GM18520 (cell line): ENCODE measurements around the gene SF3B6.

Experiments
- ATAC-seq: cut with Tn5 transposase; IDR thresholded peaks from one replicate; pipeline ENCODE4 v1.9.1; 2021; ENCODE audit not compliant: unreplicated experiment

Gene SF3B6

DNA sequence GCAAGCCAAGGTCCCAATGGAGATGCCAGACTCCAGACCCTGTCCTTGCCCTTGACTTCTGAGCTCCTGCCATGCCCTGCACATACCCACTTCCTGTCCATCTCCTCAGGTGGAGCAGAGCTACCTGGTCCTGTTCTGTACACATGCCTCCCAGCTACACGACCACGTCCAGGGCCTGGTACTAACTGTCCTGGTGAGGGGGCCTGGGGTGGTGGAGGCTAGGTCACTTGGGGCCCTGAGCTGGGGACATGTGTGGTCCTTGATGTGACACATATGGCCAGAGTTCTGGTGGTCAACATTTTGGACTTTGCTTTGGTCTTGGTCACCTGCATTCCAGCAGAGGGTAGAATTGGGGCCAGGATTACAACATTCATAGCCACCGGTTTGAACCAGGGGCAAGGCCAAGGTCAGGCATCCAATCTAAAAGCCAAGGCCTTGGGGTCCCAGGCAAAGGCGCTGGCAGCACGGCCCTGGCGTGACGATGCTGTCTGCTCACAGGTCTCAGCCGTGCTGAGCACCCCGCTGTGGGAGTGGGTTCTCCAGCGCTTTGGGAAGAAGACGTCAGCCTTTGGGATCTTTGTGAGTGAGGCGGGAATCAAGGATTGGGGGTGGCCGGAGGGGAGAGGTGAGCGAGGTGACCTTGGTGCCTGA lies 53.7 kb downstream of the SF3B6 start:
- no peak for ATAC-seq

DNA sequence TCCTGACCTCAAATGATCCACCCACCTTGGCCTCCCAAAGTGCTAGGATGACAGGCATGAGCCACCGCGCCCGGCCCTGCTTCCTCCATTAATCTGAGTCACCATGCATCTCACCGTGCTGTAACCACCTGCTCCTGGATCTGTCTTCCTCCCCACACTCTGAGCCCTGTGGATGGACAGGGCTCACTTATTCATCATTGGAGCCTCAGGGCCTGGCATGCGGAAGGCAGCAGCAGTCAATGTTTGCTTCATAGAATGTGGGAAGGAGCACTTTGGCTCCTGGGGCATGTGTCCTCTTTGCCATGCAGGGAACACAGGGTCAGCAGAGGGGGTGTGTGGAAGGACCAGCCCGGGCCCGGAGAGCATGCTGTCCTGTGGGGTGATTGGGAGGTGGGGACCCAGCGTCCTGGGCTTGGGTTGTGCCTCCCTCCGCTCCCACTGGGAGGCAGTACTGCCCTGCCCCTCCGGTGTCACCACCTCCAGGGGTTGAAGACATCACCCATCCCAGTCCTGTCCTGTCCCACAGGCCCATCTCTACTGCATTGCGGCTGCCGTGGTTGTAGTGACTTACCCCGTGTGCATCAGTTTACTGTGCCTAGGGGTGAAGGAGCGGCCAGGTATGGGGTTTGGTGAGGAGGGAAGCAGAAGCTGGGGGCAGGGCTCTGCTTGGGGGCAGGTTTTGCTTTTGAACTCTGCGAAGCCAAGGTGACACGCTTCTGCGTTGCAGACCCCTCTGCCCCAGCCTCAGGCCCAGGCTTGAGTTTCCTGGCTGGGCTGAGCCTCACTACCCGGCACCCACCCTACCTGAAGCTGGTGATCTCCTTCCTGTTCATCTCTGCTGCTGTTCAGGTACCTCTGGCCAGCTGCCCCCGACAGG lies 54.8 kb downstream of the SF3B6 start:
- ATAC-seq, result no peak

DNA sequence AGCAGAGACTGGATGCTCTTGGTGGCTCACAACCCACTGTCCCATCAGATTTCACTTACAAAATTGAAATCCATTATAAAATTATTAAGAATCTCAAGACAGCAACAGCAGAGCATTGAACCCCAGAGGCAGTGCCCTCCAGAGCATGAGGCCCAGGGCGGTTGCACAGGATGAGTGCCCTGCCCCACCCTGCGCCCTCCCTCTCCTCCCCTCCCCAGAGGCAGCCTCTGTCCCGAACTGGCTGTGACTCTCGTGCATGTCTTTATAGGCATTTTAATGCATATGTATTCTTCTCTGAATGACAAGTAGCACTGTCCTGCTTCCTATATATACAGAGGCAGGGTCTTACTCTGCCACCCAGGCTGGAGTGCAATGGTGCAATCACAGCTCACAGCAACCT lies 55.9 kb downstream of the SF3B6 start:
- ATAC-seq, result no peak

DNA sequence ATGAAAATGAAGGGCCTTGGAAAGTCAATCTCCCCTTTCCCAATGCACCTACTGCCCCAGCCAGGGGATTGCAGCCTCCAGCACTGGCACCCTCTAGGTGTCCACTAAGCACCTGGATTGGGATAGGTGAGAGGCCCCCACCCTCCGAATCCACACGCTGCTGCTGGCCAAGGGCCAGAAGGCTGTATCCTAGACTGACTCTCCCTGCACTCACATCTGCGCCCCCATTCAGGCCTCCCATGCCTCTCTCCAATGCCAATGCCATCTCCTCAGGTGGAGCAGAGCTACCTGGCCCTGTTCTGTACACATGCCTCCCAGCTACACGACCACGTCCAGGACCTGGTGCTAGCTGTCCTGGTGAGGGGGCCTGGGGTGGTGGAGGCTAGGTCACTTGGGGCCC lies 56.4 kb downstream of the SF3B6 start:
- ATAC-seq, result no peak

DNA sequence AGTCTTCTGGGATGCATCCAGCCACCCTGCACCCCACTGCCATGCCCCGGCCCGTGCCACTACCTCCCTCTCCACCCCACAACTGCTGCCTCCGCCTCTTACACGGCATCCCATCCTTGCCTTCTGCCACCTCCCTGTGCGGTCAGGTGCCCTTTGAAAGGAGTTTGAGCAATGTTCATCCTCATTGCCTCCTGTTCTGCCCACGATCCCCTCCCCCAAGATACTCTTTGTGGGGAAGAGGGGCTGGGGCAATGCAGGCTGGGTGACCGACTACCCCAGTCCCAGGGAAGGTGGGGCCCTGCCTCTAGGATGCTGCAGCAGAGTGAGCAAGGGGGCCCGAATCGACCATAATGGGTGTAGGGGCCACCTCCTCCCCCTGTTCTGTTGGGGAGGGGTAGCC lies 57.9 kb downstream of the SF3B6 start:
- no peak for ATAC-seq

DNA sequence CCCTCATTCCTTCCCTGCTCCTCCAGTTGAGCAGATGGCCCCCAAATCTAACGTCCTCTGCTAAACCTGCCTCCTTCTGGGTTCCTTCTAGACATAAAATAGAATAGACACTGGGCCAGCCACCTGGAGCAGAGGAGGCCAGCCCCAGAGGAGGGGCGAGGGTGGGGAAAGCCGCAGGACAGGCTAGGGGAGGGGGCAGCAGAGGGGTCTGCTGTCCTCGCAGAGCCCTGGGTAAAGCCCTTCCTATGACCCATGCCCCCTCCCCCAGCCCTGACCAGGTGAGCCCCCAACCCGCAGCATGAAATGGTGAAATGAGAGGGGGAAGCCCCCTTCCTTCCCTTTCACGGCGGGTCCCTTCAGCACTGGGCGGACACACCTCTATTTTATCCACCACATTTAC lies 58.4 kb downstream of the SF3B6 start:
- no peak for ATAC-seq
